DMS 273 (cell line): ENCODE measurements around the gene MYH8.

Experiments used
- DNase-seq: peaks from one replicate; lab custom pipeline; 2025; ENCODE audit not compliant: unreplicated experiment; lab: John Stamatoyannopoulos, UW

MYH8 gene

DNA sequence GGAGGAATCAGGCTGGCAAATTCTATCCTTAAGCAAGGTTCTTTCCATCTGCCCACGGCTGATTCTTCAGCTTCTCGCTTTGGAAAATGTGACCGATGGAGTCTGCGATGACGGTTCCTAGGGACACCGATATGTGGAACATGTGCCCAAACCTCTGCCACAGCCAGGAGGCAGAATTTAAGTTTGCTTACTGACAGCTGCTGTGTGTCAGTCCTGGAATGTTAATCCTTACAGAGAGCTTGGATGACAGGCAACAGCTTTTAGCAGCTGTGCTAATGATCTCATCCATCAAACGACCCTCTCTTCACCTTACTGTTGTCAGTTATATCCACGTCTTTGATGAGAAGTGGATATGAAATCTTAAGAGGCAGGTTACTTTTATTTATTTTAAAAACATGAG is 37.6 kb downstream of the MYH8 start:
- no peak for DNase-seq

DNA sequence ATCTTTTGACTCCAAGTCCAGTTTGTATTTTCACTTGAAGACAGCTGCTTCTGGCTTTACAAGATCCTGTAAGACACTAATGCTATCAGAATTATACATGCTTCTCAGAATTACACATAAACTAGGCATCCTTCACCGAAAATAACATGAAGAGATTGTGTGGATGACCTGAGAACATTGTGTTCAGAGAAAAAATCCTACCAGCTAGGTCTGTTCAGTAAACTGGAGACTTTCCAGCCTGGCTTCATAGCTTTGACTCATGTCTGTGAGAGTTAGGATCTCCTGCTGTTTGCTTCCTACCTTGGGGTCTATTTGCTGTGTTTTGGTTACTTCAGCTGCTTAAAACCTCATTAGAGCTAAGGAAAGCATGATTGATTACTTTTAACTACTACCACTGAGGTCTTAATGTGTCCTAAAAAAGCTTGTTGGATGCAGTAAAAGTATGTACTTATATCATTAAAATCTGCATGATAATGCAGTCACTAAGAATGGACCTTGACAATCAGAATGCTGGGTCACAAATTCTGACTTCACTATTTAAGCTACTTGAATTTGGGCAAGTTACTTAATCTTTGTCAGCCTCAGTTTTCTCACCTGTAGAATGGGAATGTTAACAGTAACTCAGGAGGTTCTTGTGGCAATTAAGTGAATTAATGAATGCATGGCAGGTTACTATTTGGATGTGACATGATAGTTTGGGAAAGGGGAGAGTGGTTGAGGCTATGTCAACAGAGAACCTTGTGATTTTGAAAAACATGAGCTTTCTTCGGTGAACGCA is 40.9 kb downstream of the MYH8 start:
- DNase-seq = no peak

DNA sequence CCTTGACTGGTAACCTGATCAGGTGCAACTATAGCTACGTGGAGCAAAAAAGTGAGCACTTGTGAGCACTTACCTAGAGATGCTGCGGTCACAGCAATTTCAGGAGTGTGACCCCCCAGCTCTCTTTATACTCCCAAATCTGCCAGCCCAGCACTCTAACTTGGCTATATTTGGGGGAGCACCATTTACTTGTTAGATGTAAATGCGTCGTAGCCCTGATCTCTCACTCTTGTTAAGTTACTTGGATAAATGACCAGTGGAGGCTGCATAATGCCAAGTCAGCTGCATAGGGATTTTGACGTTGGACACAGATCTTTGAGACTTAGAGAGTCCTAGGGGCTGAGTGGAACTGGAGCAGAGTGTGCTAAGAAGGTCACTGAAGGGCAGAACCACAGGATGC is 48.8 kb downstream of the MYH8 start, which contains the start of gene MYH13:
Gene MYH13 (minus strand): TSS at position 101 of the 400 bp plus-strand sequence. CDS start 8,476 bp downstream, outside the sequence.
- DNase-seq = no peak

DNA sequence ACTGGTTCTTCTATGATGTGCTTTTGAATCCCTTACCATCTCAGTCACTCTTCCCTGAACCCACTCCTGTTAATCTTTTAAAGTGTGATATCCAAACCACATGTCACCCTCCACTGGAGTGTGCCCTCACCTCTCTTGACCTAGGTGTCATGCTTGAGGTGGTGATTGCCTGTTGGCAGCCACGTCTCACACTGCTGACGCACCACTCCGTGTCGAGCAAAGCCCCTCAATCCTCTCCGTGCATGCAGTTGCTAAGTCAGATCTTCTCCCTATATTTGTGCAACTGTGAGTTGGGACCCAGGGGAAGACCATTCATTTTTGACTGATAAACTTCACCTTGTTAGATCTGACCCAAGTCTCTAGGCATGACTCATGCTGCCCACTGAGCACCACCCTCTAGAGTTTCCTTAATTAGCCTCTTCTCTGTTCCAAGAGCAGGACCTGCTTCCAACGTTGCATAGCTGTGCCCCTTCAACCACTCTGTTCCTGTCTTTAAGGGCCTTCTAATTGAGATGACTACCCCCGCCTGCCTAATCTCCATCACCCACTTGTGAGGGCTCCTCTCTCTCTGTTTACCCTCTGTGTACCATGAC is 51.6 kb downstream of the MYH8 start:
- DNase-seq = no peak

DNA sequence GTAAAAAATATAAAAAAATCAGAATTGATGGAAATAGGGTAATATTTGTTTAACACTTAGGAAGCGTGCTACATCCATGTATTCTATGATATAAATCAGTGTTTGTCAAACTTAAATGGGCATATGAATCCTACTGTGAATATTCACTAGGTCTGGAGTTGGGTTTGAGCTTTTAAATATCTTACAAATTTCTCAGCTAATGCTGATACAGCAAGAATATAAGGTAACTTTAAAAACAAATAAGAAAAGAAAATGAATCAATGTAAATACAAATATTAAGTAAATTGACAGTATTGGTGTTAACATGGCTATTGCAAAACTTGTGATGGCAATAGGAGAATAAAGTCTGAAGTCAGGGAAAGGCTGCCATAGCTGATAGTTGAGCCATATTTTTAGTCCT is 52.5 kb downstream of the MYH8 start:
- DNase-seq = no peak

DNA sequence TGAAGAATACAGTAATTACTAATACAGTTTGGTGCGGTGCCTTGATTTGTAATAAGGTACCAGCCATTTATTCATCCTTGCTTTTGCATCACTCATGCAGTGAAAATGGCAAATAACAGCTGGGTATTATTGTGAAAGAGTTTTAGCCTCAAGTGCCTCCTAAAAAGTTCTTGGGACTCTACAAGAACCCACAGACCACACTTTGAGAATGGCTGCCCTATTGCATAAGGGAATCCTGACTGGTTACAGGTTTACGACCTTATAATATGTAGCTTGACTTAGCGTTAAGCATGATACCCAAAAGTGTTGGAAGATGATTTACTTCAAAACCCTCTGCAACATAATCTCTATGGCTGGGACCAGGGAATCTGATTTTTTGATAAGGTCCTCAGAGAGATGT is 53.2 kb downstream of the MYH8 start:
- DNase-seq = no peak

DNA sequence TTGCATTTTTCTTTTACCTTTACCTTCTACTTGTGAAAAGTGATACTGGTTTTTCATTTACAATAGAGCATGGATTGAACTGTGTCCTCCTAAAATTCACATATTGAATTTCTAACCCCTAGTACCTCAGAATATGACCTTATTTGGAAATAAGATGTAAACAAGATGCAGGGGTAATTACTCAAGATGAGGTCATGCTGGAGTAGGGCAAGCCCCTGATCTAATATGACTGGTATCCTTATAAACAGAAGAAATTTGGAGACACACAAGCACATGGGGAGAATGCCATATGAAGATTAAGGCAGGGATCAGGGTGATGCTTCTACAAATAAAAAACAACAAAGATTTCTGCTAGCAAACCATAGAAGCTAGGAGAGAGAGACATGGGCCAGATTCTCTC is 61.2 kb downstream of the MYH8 start:
- no peak for DNase-seq

DNA sequence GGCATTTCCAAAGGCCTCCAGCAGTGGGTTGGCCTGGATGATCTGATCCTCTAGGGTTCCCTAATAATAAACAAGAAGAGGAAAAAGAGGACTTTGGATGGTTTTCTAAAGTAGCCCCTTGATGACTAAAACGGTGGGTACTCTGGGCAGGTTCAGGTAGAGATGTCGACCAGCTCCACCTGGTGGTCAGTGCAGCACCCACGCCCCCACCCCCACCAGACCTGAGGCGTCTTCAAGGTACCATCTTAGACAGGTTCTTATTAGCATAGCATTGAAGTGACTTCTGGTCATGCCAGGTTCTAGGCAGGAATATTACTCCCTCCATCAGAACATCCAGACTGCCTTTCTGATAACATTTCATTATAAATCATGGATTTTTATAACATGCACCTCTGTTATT is 64.0 kb downstream of the MYH8 start:
- peak; percentile 8 for DNase-seq

DNA sequence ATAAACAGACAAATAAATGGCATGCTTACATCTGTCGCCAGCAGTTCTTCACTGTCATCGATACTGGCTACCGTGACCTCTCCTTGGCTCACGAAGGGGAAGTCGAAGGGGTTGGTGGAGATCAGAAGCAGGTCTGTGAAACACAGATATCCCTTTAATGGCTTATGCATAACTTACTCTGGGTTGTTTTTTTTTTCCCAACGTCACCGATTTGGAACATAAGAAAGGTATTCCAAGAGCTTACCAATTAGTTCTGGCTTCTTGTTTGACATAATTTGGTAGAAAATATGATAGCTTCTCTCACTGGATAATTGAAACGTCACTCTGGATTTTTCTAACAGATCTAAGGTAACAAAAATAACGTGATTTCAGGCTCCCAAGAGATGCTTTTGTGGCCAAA is 67.1 kb downstream of the MYH8 start:
- no peak for DNase-seq

DNA sequence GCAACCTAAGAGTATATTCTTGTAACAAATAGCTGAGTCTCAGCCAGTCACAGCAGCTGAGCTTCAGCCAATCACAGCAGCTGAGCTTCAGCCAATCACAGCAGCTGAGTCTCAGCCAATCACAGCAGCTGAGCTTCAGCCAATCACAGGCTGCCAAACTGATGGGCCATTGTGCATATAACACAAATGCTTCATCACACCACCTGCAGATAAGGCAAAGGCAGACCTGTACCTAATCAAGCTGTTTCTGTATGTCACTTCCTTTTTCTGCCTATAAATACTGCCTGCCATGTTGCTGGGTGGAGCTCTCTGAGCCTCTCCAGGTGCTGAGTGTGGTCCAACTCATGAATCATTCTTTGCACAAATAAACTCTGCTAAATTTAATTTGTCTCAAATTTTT is 68.9 kb downstream of the MYH8 start:
- DNase-seq = no peak

DNA sequence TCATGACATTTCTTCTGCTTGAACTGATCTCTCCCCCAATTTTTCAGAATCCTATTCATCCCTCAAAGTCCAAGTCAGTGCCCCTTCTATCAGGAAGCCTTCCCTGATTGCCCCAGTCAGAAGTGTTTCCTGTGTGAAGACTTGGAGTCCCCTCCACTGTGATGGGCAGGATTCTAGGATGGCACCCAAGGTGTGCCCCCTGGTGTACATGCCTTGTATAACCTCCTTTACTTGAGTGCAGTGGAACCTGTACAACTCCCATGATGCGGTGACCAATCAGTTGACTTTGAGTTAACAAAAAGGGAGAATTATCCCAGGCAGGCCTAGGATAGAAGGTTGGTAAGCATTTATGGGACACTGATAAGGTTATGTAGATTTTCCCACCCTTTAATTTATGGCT is 72.3 kb downstream of the MYH8 start:
- peak; percentile 24 for DNase-seq

DNA sequence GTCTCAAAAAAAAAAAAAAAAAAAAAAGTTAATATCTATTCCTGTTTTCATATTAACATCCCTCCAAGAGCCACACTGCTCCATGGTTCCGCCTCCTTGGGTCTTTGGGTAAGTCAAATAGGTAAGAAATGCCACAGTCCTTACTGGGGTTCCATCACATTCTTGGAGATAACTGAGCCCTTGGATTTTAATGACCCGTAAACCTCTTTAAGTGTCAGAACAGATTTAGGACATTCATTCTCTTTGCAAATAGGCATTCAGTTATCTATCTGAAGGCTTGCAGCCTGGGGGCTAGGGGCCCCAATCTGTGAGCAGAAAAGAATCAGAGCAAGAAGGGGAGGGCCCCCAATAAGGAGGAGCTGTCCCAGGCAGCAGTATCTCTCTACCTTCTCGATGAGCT is 76.9 kb downstream of the MYH8 start:
- no peak for DNase-seq
